Epithelial cell of proximal tubule (primary cell): ENCODE data around the gene HIPK3. TPM values are rescaled to one million over a fixed set of nuclear protein-coding genes. Genes with fewer than 3 reads are reported as not detected.

Experiments
- DNase-seq: peaks from one replicate; pipeline ENCODE4 v3.0.0-alpha.2; 2011; ENCODE audit warnings: low read depth
- H3K4me3 ChIP-seq: 2 replicates; pipeline ENCODE4 v1.5.1; 2011; ENCODE audit warnings: low read depth, mild to moderate bottlenecking, low read length
- total RNA-seq: library from RNA; depleted of rRNA; stranded (reverse); fragments of >200 nt; gene quantifications from 2 replicates; pipeline ENCODE4 v1.2.3, GENCODE V29; 2015
- TF ChIP-seq, protein P1 (sequence below): conservative IDR thresholded peaks from 2 replicates; pipeline ENCODE4 v1.5.1; 2012; ENCODE audit warnings: low read depth, mild to moderate bottlenecking, low read length

Gene HIPK3
- total RNA-seq, 1 donor from 2014 or later: 26.9 TPM

DNA sequence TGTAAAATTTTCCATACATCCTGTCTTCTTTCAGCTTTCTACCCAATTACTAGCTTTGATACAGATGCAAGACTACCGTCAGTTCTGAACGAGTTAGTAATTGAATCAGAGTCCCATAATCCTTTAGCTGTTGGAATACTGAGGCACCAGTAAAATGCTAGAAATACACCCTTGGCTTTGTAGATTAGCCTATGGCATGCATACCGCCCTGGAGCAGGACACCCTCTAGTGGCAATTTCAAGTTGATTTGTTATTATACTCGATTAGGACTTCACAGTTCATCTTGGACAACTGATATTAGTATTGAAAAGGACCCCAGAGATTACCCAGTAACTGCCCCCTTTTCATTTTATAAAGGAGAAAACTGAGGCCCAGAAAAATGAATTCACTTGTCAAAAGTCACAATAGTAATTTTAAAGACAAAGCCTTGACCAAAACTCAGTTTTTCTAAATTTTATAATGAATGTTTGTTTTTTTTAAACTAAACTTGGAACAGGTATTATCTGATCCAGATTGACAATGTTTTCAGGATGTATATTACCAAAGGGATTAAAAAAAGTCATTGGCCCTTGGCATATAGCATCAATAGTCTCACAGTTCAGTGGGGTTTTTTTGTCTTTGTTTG is 72.6 kb downstream of the HIPK3 start:
- TF ChIP-seq, protein P1, sequence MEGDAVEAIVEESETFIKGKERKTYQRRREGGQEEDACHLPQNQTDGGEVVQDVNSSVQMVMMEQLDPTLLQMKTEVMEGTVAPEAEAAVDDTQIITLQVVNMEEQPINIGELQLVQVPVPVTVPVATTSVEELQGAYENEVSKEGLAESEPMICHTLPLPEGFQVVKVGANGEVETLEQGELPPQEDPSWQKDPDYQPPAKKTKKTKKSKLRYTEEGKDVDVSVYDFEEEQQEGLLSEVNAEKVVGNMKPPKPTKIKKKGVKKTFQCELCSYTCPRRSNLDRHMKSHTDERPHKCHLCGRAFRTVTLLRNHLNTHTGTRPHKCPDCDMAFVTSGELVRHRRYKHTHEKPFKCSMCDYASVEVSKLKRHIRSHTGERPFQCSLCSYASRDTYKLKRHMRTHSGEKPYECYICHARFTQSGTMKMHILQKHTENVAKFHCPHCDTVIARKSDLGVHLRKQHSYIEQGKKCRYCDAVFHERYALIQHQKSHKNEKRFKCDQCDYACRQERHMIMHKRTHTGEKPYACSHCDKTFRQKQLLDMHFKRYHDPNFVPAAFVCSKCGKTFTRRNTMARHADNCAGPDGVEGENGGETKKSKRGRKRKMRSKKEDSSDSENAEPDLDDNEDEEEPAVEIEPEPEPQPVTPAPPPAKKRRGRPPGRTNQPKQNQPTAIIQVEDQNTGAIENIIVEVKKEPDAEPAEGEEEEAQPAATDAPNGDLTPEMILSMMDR: peak; percentile 79
- H3K4me3 ChIP-seq: no peak overlapping the region
- no peak for DNase-seq

DNA sequence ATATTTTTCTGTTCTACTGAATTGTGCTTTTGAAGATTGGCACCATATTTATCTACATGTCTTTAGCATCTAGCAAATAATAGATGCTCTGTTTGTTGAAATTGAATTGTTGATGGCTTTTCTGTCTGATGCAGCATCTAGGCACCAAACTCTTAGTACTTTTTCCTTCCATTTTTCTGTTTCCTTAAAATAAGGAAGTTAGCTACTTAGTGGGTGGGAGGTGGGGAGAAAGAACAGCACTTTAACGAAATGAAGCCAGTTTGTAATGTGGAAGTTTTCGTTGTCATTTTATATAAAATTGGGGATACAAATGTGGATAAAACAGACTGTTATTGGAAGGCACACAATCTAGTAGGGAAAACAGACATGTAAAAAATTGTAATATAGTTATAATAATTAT is 76.6 kb downstream of the HIPK3 start:
- H3K4me3 ChIP-seq: no peak overlapping the region
- DNase-seq: no peak
- TF ChIP-seq, protein P1: no peak

DNA sequence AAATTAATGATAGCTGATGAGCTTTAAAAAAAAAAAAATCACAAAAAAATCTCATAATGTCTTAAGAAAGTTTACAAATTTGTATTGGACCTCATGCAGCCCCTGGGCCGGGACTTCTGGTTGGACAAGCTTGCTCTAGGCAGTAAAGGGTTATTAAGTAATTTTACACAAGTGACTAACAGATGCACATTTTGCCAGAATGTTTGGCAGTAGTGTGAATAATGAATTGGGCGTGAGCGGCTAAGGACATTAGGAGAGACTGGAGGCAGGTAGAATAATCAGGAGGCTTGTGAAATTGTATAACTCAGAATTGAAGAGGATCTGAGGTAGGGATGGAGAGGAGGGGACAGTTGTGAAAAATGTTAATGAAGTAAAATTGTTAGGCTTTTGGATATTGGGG is 77.4 kb downstream of the HIPK3 start:
- DNase-seq: no peak
- TF ChIP-seq, protein P1: no peak
- H3K4me3 ChIP-seq: no peak overlapping the region

DNA sequence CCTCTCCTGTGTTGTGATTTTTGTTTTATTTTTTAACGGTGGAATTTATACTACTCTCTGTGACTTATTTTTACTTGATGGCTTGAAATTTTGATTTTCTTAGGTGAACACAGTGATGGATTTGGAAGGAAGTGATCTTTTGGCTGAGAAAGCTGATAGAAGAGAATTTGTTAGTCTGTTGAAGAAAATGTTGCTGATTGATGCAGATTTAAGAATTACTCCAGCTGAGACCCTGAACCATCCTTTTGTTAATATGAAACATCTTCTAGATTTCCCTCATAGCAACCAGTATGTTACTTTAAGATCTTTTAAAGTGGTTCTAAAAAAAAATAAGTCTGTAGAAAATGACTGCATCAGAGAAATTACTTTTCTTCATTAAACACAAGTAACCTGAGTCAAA is 82.1 kb downstream of the HIPK3 start:
- no peak overlapping the region for H3K4me3 ChIP-seq
- DNase-seq: no peak
- TF ChIP-seq, protein P1: no peak

DNA sequence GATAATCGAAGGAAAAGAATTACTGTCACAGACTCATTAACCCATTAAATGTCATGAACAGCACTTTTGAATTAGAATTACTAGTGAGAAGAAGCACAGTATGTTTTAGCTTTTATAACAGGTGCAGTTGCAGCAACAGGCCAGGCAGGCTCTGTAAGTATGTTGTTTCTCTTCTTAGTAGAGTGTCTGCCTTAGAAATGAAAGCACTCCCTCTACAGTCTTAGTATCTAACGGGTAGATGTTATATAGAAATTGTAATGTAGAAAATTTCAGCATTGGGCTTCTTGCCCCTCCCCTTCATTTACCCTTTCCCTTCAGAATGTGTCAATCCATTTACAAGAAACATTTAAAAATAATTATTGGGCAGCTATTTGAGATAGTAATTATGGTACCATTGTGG is 87.4 kb downstream of the HIPK3 start:
- no peak overlapping the region for H3K4me3 ChIP-seq
- DNase-seq: no peak
- TF ChIP-seq, protein P1: peak; percentile 13

DNA sequence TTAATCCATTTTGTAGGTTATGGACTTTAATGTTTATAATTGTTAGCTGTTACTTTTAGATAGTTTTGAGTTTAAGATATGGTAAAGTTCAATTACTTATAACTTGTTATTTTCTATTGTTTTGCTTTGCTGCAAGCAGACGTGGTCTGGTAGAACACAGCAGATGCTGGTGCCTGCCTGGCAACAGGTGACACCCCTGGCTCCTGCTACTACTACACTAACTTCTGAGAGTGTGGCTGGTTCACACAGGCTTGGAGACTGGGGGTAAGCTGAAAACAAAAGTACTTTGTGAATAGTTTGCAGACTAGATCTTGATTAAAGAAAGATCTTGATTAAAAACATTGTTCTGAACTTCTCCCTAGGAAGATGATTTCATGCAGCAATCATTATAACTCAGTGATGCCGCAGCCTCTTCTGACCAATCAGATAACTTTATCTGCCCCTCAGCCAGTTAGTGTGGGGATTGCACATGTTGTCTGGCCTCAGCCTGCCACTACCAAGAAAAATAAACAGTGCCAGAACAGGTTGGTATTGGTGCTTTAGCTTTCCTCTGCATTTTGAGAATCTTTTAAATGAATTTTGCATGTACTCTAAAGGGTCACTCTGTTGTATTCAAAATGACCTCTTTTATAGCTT is 90.4 kb downstream of the HIPK3 start:
- TF ChIP-seq, protein P1: no peak
- no peak overlapping the region for H3K4me3 ChIP-seq
- DNase-seq: no peak

DNA sequence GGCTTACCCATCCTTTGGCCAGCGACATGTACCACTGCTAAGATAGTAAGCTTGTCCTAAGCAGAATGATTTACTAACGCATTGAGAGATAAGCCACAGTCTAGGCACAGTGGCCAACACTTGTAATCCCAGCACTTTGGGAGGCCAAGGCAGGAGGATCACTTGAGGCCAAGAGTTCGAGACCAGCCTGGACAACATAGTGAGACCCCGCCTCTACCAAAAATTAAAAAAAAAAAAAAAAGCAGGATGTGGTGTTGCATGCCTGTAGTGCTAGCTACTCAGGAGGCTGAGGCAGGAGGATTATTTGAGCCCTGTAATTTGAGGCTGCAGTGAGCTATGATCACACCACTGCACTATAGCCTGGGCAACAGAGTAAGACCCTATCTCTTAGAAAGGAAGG is 93.1 kb downstream of the HIPK3 start:
- TF ChIP-seq, protein P1: no peak
- DNase-seq: no peak
- H3K4me3 ChIP-seq: no peak overlapping the region
